GM12873 (cell line): ENCODE measurements around the gene SUSD6.

Source experiments
- CTCF ChIP-seq: IDR thresholded peaks from 2 replicates; pipeline ENCODE4 v1.5.1; 2012; ENCODE audit warnings: low read depth, mild to moderate bottlenecking, moderate library complexity, low read length, control low read depth; ENCODE audit not compliant: insufficient read depth; ENCODE audit errors: missing control alignments

SUSD6 gene

GRCh38 chr14:69665631-69666030, 54.2 kb downstream of the SUSD6 start:
- no peak for TF ChIP-seq CTCF

GRCh38 chr14:69666112-69666511, 54.7 kb downstream of the SUSD6 start:
- TF ChIP-seq CTCF: no peak

GRCh38 chr14:69666690-69667211, 55.4 kb downstream of the SUSD6 start:
- no peak for TF ChIP-seq CTCF

GRCh38 chr14:69667938-69668335, 56.5 kb downstream of the SUSD6 start:
- TF ChIP-seq CTCF: no peak

GRCh38 chr14:69669375-69669774, 58.0 kb downstream of the SUSD6 start:
- no peak for TF ChIP-seq CTCF

- TF ChIP-seq CTCF: no peak
Measured at GRCh38 chr14:69670093-69670492, 58.7 kb downstream of the SUSD6 start.

- no peak for TF ChIP-seq CTCF
Measured at GRCh38 chr14:69671365-69672030, 60.1 kb downstream of the SUSD6 start.
